ENCODE measurements around the gene TNIK.

DNA sequence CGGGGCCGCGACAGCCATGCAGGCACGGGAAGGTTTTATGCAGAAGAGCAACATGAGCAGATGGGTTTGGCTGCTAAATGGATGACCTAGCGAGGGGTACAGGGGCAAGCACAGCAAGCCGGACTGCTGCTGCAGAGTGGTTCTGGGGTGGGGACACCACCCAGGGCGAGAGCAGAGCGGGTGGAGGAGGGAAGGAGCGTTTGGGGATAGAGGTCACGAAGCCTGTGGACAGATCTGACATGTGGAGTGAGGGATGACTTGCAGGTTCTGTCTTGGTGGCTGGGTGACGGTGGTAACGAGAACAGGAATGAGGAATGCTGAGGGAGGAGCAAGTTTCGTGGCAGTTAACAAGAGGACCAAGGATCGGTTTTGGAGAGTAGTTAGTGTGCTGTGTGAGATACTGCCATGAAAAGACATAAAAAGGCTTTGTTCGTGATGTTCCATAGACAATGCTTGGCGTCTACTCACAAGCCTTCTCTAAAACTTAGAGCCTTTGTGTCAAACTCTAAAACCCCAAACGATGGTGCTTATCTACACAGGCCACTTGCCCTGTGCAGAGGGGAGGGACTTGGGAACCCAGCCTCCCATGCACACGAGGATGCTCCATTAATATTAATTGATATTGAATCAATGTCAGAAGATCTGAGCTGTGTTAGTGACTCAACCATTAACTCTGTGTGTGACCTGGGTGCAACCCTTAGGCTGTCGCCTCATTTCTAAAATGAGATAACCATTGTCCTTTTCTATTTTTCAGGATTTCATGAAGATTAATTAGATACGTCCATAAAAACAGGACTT is 301.0 kb downstream of the TNIK start:
- TF ChIP-seq CTCF (IDR thresholded peaks at IDR 0.05; ENCODE audit: low read depth, low read length, poor library complexity, severe bottlenecking), result no peak
- no peak for TF ChIP-seq EZH2phosphoT487 (IDR thresholded peaks at IDR 0.05; ENCODE audit: borderline replicate concordance, low read length)

Measured in DOHH2 (cell line).